Activated naive CD8-positive, alpha-beta T cell treated with anti-CD3 and anti-CD28 coated beads for 36 hours (primary cell): ENCODE measurements around the gene CYP17A1. TPM values are rescaled to one million over a fixed set of nuclear protein-coding genes. Genes with fewer than 3 reads are reported as not detected.
A peak's percentile ranks its signal among the peaks of the same experiment; 100 is the strongest.
"Not testable (repeated sequence)": the region's sequence is repeated elsewhere in the genome, so short reads cannot be mapped to it uniquely, and the experiment has no call there.

Experiments used
- DNase-seq: peaks from one replicate; pipeline ENCODE4 v3.0.0; 2021
- H3K27ac Mint-ChIP-seq: one replicate; pipeline ENCODE4 v1.8.0; 2022; ENCODE audit warnings: mild to moderate bottlenecking, moderate library complexity, mixed read lengths
- H3K27me3 Mint-ChIP-seq: one replicate; pipeline ENCODE4 v1.8.0; 2022; ENCODE audit warnings: mild to moderate bottlenecking, mixed read lengths
- H3K36me3 Mint-ChIP-seq: one replicate; pipeline ENCODE4 v1.8.0; 2021; ENCODE audit warnings: mild to moderate bottlenecking, mixed read lengths
- H3K4me1 Mint-ChIP-seq: one replicate; pipeline ENCODE4 v1.8.0; 2021; ENCODE audit warnings: mixed read lengths
- H3K4me3 Mint-ChIP-seq: one replicate; pipeline ENCODE4 v1.8.0; 2022; ENCODE audit warnings: mild to moderate bottlenecking, moderate library complexity, mixed read lengths
- H3K9me3 Mint-ChIP-seq: one replicate; pipeline ENCODE4 v1.8.0; 2022; ENCODE audit warnings: mixed read lengths
- total RNA-seq, 2 experiments: library from RNA; stranded (reverse); gene quantifications; one replicate each; pipeline ENCODE4 v1.2.3, GENCODE V29; 2021

Gene CYP17A1, protein sequence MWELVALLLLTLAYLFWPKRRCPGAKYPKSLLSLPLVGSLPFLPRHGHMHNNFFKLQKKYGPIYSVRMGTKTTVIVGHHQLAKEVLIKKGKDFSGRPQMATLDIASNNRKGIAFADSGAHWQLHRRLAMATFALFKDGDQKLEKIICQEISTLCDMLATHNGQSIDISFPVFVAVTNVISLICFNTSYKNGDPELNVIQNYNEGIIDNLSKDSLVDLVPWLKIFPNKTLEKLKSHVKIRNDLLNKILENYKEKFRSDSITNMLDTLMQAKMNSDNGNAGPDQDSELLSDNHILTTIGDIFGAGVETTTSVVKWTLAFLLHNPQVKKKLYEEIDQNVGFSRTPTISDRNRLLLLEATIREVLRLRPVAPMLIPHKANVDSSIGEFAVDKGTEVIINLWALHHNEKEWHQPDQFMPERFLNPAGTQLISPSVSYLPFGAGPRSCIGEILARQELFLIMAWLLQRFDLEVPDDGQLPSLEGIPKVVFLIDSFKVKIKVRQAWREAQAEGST
- not detected for total RNA-seq

DNA sequence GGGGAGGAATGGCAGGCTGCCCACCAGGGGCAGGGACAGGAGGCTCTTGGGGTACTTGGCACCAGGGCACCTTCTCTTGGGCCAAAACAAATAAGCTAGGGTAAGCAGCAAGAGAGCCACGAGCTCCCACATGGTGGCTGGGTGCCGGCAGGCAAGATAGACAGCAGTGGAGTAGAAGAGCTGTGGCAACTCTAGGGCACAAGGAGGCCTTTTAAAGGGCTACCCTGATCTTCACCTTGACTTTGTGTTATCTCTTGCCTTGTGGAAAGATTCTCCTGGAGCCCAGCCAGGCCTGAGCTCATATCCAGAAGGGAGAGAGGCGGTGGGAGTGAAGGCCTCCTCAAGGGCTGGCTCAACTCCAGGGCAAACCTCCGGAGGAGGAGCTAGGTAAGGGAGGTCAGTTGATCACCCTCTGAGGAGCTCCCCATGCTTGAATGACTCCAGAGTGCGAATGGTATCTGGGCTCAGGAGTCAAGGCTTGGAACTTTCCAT lies at the start of gene CYP17A1:
Gene CYP17A1, minus strand, starts transcription at position 184 of the 492 bp plus-strand sequence. Its CDS starts 52 bp downstream, at position 132.
- H3K4me1 Mint-ChIP-seq, result no peaks in the 10 kb centered on the region
- peaks cover 5% of the 10 kb centered on the region for H3K9me3 Mint-ChIP-seq
- no peaks in the 10 kb centered on the region for H3K27me3 Mint-ChIP-seq
- no peak within 1 kb of the TSS for H3K27ac Mint-ChIP-seq
- no peak within 1 kb of the TSS for H3K4me3 Mint-ChIP-seq
- H3K36me3 Mint-ChIP-seq, result no peaks in the 10 kb centered on the region
- DNase-seq, result no peak

DNA sequence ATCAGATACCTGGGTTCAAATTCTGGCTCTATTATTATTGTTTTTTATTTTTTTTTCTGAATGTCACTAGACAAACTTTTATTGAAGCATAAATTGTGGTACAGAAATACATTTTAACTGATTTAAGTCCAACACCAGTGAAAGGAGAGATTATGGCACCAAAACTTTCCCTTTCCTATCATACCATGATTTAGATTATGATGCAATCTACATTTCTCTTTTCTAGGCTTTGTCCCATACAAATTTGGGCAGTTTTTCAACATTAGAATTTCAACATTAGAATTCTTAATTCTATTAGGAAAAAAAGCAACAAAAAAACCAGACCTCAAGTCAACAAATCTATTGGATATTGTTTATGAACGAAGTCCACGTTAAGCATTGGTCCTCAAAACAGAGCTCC lies 43.0 kb upstream of the CYP17A1 start:
- H3K36me3 Mint-ChIP-seq, result peaks cover 2% of the 10 kb centered on the region
- H3K4me1 Mint-ChIP-seq, result no peaks in the 10 kb centered on the region
- H3K4me3 Mint-ChIP-seq, result no peak overlapping the region
- no peaks in the 10 kb centered on the region for H3K9me3 Mint-ChIP-seq
- DNase-seq, result no peak
- H3K27ac Mint-ChIP-seq, result no peak overlapping the region
- no peaks in the 10 kb centered on the region for H3K27me3 Mint-ChIP-seq

DNA sequence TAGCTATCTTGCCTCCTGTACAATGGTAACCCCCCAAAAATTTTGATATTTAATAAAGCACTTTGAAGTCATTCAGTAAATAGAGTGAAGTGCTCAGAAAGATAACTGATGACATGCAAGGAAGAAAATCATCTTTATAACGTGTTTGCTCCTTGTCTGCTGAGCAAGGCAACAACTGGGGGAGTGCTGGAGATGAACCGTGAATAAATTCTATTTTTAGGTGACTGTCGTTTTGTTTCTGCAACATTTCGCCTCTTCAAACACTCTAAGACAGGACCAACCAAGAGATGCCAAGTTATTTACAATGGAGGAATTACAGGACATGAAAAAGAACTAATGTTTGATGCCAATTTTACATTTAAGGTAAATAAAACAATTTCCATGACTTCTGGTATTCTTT lies 41.4 kb upstream of the CYP17A1 start:
- Mint-ChIP-seq H3K4me3 (no peak overlapping the region), H3K9me3 (no peaks in the 10 kb centered on the region), H3K27ac (no peak overlapping the region), H3K36me3 (peaks cover 2% of the 10 kb centered on the region), H3K4me1 (no peaks in the 10 kb centered on the region), H3K27me3 (no peaks in the 10 kb centered on the region)
- no peak for DNase-seq

GRCh38 chr10:102876747-102877153 lies 39.5 kb upstream of the CYP17A1 start:
- no peak for DNase-seq
- H3K9me3 Mint-ChIP-seq, result no peaks in the 10 kb centered on the region

GRCh38 chr10:102872163-102872562 lies 35.0 kb upstream of the CYP17A1 start:
- Mint-ChIP-seq H3K27me3 (peaks cover 28% of the 10 kb centered on the region), H3K27ac (no peak overlapping the region), H3K4me1 (peaks cover 4% of the 10 kb centered on the region), H3K36me3 (no peaks in the 10 kb centered on the region), H3K9me3 (no peaks in the 10 kb centered on the region), H3K4me3 (no peak overlapping the region)
- no peak for DNase-seq

More at GRCh38 chr10:102876747-102877153, 39.5 kb upstream of the CYP17A1 start:
- H3K4me1 Mint-ChIP-seq, result no peaks in the 10 kb centered on the region
- no peak overlapping the region for H3K27ac Mint-ChIP-seq
- H3K4me3 Mint-ChIP-seq, result no peak overlapping the region
- H3K27me3 Mint-ChIP-seq, result peaks cover 6% of the 10 kb centered on the region
- H3K36me3 Mint-ChIP-seq, result peaks cover 2% of the 10 kb centered on the region

DNA sequence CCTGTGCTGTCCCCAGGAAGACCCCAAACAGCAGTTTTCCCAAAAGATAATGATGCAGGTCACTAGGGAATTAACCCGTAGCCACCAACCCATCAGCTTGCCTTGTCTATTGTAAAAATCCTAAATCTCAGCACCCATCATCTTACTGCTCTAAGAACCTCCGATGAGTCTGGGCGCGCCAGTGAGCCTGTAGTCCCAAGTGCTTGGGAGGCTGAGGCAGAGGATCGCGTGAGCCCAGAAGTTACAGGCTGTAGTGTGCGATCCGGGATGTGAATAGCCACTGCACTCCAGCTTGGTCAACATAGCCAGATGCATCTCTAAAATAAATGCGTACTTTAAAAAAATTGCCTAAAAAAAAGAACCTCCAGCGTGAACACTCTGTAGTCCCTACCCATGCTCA lies 33.0 kb upstream of the CYP17A1 start:
- Mint-ChIP-seq H3K9me3 (no peaks in the 10 kb centered on the region), H3K27ac (no peak overlapping the region), H3K36me3 (no peaks in the 10 kb centered on the region), H3K4me1 (peaks cover 4% of the 10 kb centered on the region), H3K4me3 (peak overlapping the region; percentile 73), H3K27me3 (peaks cover 28% of the 10 kb centered on the region)
- no peak for DNase-seq

DNA sequence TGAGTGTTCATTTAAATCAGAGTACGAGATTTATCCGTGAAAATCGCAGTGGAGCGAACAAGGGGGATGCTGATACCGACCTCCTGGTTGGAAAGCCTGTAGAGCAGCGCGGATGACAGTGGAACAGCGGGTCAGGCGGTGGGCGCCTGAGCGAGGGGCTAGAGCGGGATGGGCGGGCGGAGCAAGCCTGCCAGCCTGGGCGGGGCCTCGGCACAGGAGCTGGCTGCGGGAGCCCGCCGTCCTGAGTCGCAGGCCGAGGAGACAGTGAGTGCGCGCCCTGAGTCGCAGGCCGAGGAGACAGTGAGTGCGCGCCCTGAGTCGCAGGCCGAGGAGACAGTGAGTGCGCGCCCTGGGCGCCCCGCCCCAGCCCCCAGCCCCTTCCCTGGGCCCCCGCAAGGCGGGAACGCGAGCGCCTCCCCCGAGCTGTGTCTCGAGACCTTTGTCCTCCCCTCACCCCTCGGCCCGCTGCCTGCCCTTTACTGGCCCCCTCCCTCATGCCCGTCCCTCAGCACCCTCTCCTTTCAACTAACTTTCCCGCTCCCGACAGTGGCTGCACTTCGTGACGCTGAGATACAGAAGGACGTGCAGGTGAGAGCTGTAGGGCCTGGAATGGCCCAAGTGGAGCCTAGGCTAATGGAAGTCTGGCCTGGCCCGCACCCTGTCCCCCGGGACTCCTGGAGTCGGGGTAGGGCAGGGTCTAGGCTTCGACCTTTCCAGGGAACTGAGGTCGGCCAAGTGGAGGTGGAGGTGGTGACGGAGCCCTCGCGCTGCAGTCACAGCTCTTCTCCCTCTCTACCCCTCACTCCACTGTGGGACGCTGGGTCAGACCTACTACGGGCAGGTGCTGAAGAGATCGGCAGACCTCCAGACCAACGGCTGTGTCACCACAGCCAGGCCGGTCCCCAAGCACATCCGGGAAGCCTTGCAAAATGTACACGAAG lies 32.3 kb upstream of the CYP17A1 start, which contains the start of gene AS3MT:
Gene AS3MT, plus strand, starts transcription at position 213 of the 941 bp plus-strand sequence. Its CDS starts 123 bp downstream, at position 336.
- DNase-seq, result peak; percentile 54
- Mint-ChIP-seq H3K9me3 (no peaks in the 10 kb centered on the region), H3K36me3 (no peaks in the 10 kb centered on the region), H3K27me3 (peaks cover 28% of the 10 kb centered on the region), H3K4me3 (peak within 1 kb of the TSS; percentile 73), H3K4me1 (peaks cover 4% of the 10 kb centered on the region), H3K27ac (no peak within 1 kb of the TSS)

DNA sequence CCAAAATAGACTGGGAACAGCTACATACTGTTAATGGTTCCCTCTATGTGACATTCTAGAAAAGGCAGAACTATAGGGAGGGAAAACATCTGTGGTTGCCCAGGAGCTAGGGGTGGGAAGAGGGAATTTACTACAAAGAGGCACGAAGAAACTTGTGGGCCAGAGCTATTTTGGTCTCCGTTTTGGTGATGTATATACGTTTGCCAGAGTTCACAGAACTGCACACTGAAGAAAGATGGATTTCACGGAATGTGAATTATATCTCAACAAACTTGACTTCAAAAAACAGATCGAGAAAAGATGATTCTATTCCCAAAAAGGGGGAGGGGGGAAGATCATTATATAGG lies 31.7 kb upstream of the CYP17A1 start:
- H3K27ac Mint-ChIP-seq, result no peak overlapping the region
- H3K4me1 Mint-ChIP-seq, result peaks cover 4% of the 10 kb centered on the region
- no peak for DNase-seq
- H3K36me3 Mint-ChIP-seq, result no peaks in the 10 kb centered on the region
- peaks cover 28% of the 10 kb centered on the region for H3K27me3 Mint-ChIP-seq
- H3K4me3 Mint-ChIP-seq, result peak overlapping the region; percentile 60
- no peaks in the 10 kb centered on the region for H3K9me3 Mint-ChIP-seq

- Mint-ChIP-seq H3K4me1 (peaks cover 4% of the 10 kb centered on the region), H3K4me3 (no peak overlapping the region), H3K36me3 (peaks cover 5% of the 10 kb centered on the region), H3K27me3 (peaks cover 18% of the 10 kb centered on the region), H3K27ac (no peak overlapping the region), H3K9me3 (no peaks in the 10 kb centered on the region)
- DNase-seq, result no peak
These were observed 28.4 kb upstream of the CYP17A1 start for GRCh38 chr10:102865620-102866019.

DNA sequence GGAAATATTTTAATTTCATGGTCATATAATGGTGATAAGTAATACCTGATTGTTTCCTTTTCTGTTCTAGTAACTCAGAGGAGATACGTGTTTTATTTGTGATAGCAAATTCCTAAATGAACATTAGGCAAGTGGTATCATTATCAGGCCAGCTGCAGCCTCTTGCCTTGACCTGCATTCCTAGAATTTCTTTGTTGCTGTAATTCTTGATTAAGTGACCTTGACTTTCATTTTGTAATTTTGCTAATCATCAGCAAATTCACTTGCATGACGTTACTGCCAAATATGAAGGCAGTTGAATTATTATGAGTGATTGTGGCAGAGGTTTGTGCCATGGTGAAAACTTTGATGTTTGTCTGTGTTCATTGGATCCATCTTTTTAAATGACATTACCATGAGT lies 26.4 kb upstream of the CYP17A1 start:
- peaks cover under 1% of the 10 kb centered on the region for H3K27me3 Mint-ChIP-seq
- no peaks in the 10 kb centered on the region for H3K9me3 Mint-ChIP-seq
- no peak for DNase-seq
- no peaks in the 10 kb centered on the region for H3K4me1 Mint-ChIP-seq
- H3K36me3 Mint-ChIP-seq, result peaks cover 5% of the 10 kb centered on the region
- H3K27ac Mint-ChIP-seq, result no peak overlapping the region
- H3K4me3 Mint-ChIP-seq, result no peak overlapping the region

DNA sequence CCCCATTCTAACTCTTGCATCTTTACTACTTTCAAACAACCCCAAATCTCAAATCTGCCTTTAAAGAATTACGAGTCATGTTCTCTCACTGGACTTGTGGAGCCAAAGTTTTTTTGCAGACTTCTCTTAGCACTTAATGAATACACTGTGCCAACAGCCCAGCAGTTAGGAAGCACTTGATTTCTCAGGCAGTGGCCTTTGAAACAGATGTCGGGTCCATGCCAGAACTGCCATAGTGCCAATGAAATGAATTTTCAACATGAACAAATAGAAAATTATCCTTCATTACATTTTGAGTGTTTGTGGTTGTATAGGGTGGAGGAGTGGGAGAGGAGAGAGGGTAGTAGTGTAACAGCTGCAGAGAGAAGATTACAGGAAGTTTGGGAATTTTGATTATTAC lies 22.7 kb upstream of the CYP17A1 start:
- Mint-ChIP-seq H3K36me3 (peaks cover 5% of the 10 kb centered on the region), H3K4me3 (no peak overlapping the region), H3K9me3 (no peaks in the 10 kb centered on the region), H3K27ac (no peak overlapping the region), H3K4me1 (peaks cover 9% of the 10 kb centered on the region), H3K27me3 (no peaks in the 10 kb centered on the region)
- DNase-seq, result no peak

DNA sequence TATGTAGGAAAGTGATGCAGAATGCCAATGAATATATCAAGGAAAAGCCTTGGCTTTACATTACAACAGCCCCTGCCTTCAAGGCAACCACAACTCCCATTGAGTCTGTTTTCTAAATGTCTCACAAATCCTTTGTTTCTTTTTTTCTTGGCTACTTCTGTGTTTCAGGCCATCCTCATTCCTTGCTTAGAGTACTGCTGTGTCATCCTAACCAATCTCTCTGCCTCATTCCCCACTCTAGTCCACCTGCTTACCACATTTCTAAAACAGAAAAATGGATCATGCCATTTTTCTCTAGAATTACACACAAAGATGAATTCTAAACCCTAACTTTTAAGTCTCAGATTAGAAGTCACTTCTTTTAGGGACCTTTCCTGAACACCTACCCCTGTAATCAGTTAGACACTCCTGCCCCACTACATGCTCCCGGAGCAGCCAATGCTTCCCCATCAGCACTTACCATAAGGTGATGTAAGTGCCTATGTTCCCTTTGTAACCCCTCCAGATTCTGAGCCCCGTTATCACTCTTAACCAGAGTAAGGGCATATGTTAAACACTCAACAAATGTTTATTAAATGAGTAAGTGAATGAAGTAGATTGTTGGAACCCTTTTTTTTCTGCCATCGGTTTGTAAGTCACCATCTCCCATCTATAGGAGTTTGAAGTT lies 19.7 kb upstream of the CYP17A1 start:
- peaks cover 11% of the 10 kb centered on the region for H3K4me1 Mint-ChIP-seq
- no peaks in the 10 kb centered on the region for H3K27me3 Mint-ChIP-seq
- H3K36me3 Mint-ChIP-seq, result no peaks in the 10 kb centered on the region
- H3K27ac Mint-ChIP-seq, result no peak overlapping the region
- H3K4me3 Mint-ChIP-seq, result no peak overlapping the region
- no peaks in the 10 kb centered on the region for H3K9me3 Mint-ChIP-seq
- no peak for DNase-seq

GRCh38 chr10:102855731-102856436 lies 18.7 kb upstream of the CYP17A1 start:
- H3K9me3 Mint-ChIP-seq, DNase-seq, H3K27ac Mint-ChIP-seq, H3K36me3 Mint-ChIP-seq, H3K27me3 Mint-ChIP-seq: not testable (repeated sequence)
- H3K4me3 Mint-ChIP-seq, result peak overlapping the region; percentile 68
- peaks cover 11% of the 10 kb centered on the region for H3K4me1 Mint-ChIP-seq

DNA sequence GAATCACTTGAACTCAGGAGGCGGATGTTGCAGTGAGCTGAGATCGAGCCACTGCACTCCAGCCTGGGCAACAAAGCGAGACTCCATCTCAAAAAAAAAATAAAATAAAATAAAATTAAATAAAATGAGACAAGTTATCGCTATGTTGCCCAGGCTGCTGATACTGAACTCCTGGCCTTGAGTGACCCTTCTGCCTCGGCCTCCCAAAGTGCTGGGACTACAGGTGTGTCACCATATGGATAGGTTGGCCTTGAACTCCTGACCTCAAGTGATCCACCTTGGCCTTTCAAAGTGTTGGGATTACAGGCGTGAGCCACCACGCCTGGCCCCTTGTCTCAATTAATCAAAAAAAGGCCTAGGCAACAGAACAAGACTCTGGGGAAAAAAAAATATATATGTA lies 16.0 kb upstream of the CYP17A1 start:
- H3K4me1 Mint-ChIP-seq, result peaks cover 11% of the 10 kb centered on the region
- DNase-seq, H3K4me3 Mint-ChIP-seq, H3K9me3 Mint-ChIP-seq, H3K27ac Mint-ChIP-seq, H3K27me3 Mint-ChIP-seq, H3K36me3 Mint-ChIP-seq: not testable (repeated sequence)
